Caco-2 (cell line): Measurements from ENCODE around the gene CPB2. TPM values are rescaled to one million over a fixed set of nuclear protein-coding genes. Genes with fewer than 3 reads are reported as not detected.
A peak's percentile ranks its signal among the peaks of the same experiment; 100 is the strongest.

Source experiments
- Bru-seq: library from RNA; stranded (reverse); fragments of 400-500 nt; gene quantifications from one replicate; lab custom pipeline; 2021; lab: Mats Ljungman, UMichigan
- BruChase-seq, 2 experiments: library from RNA; stranded (reverse); fragments of 400-500 nt; gene quantifications; one replicate each; lab custom pipeline; 2021; lab: Mats Ljungman, UMichigan
- BruUV-seq: library from RNA; stranded (reverse); fragments of 400-500 nt; replicated peaks from 2 replicates; lab custom pipeline; 2021; lab: Mats Ljungman, UMichigan
- CTCF ChIA-PET: fragments of 300-600 bp; sonication (Branson Sonifier 250); formaldehyde crosslinking; loops from one replicate; lab custom pipeline; 2022; ENCODE audit warnings: antibody characterized with exemption; lab: Charles Lee
- POLR2A ChIA-PET: fragments of 300-600 bp; sonication (Branson Sonifier 250); formaldehyde crosslinking; loops from one replicate; lab custom pipeline; 2022; ENCODE audit warnings: antibody characterized with exemption; lab: Charles Lee
- DNase-seq, 2 experiments: peaks; one replicate each; pipeline versions ENCODE4 v3.0.0 to v3.0.0-alpha.2; 2020 to 2022
- H3K27me3 ChIP-seq: replicated peaks from 2 replicates; pipeline ENCODE4 v1.6.0; 2011; ENCODE audit warnings: low read length; ENCODE audit not compliant: control insufficient read depth, insufficient read depth
- H3K36me3 ChIP-seq: 2 replicates; pipeline ENCODE4 v1.5.1; 2011; ENCODE audit warnings: low read length; ENCODE audit not compliant: control insufficient read depth, insufficient read depth
- H3K4me1 ChIP-seq: fragments of 250-450 bp; sonication (Bioruptor Pico); 2 replicates; pipeline ENCODE4 v1.5.1; 2020; ENCODE audit warnings: mild to moderate bottlenecking
- H3K4me3 ChIP-seq: 2 replicates; pipeline ENCODE4 v1.5.1; 2011; ENCODE audit warnings: low read depth, mild to moderate bottlenecking, control low read depth, low read length
- H3K9me3 ChIP-seq: fragments of 250-450 bp; sonication (Bioruptor Pico); 2 replicates; pipeline ENCODE4 v1.5.1; 2020; ENCODE audit warnings: mild to moderate bottlenecking, moderate library complexity
- H3K27ac Mint-ChIP-seq: one replicate; pipeline ENCODE4 v1.8.0; 2022; ENCODE audit warnings: mixed read lengths; ENCODE audit not compliant: unreplicated experiment
- H3K27me3 Mint-ChIP-seq: one replicate; pipeline ENCODE4 v1.8.0; 2022; ENCODE audit warnings: mixed read lengths; ENCODE audit not compliant: insufficient read depth, unreplicated experiment
- H3K36me3 Mint-ChIP-seq: one replicate; pipeline ENCODE4 v1.8.0; 2022; ENCODE audit warnings: mild to moderate bottlenecking, mixed read lengths; ENCODE audit not compliant: insufficient read depth, unreplicated experiment
- H3K4me1 Mint-ChIP-seq: one replicate; pipeline ENCODE4 v1.8.0; 2022; ENCODE audit warnings: low read depth, mixed read lengths; ENCODE audit not compliant: unreplicated experiment
- H3K4me3 Mint-ChIP-seq: one replicate; pipeline ENCODE4 v1.8.0; 2022; ENCODE audit warnings: mild to moderate bottlenecking, moderate library complexity, mixed read lengths; ENCODE audit not compliant: unreplicated experiment
- H3K9me3 Mint-ChIP-seq: one replicate; pipeline ENCODE4 v1.8.0; 2022; ENCODE audit warnings: mixed read lengths; ENCODE audit not compliant: unreplicated experiment
- CTCF ChIP-seq, 2 experiments: fragments of 200-600 bp in 1 of 2; IDR thresholded peaks; 1 replicate in 1 of 2; 2 replicates in 1 of 2; pipeline versions ENCODE4 v1.5.1 to v1.8.0; 2011 to 2022; ENCODE audit warnings: antibody characterized with exemption in 1 of 2, control low read depth in 1 of 2, inconsistent platforms in 1 of 2, low read depth in 1 of 2, low read length in 1 of 2, mild to moderate bottlenecking in 1 of 2, moderate library complexity in 1 of 2; ENCODE audit not compliant: insufficient read depth in 1 of 2, severe bottlenecking in 1 of 2, unreplicated experiment in 1 of 2
- intact Hi-C: fragments of 100-400 bp; cut with micrococcal nuclease; formaldehyde crosslinking; loops from one replicate; pipeline ENCODE4 v1.10.0; 2022; ENCODE audit not compliant: unreplicated experiment
- long read RNA-seq: library from polyadenylated mRNA; stranded (forward); transcript quantifications from one replicate; pipeline ENCODE4 v2.0.0, GENCODE V29; 2022
- total RNA-seq: library from RNA; stranded (reverse); gene quantifications from 2 replicates; pipeline ENCODE4 v1.2.3, GENCODE V29; 2022

The CPB2 gene
- total RNA-seq = 0.18 TPM in 1 of 2 replicates, not detected in the other
- Bru-seq, nascent RNA = percentile 5 among the genes with signal in this experiment
- BruChase-seq, experiment 1, labeled RNA remaining after a 2-hour chase = percentile 9 among the genes with signal in this experiment
- BruChase-seq, experiment 2, labeled RNA remaining after a 6-hour chase = percentile 8 among the genes with signal in this experiment
- long read RNA-seq = 0 reads

GRCh38 chr13:46104868-46105267 lies at the start of gene CPB2:
Gene CPB2 (minus strand): TSS chr13:46105033. CDS start chr13:46105009, 24 bp downstream.
- H3K4me3 Mint-ChIP-seq = no peak within 1 kb of the TSS
- CTCF ChIA-PET = no interaction called here
- POLR2A ChIA-PET = no interaction called here
- no TSS peak for BruUV-seq
- H3K27me3 Mint-ChIP-seq = peaks cover 5% of the 10 kb centered on the region
- no peaks in the 10 kb centered on the region for H3K9me3 Mint-ChIP-seq
- Histone ChIP-seq H3K36me3 (no peaks in the 10 kb centered on the region; the same call in 1 of the 2 replicates), H3K9me3 (no peaks in the 10 kb centered on the region), H3K4me3 (no peak within 1 kb of the TSS), H3K4me1 (peaks cover 8% of the 10 kb centered on the region; the same call in 1 of the 2 replicates), H3K27me3 (no peaks in the 10 kb centered on the region)
- DNase-seq = no peak
- no peak for TF ChIP-seq CTCF (IDR thresholded peaks at IDR 0.05; ENCODE audit: insufficient read depth in 1 of 2, low read depth in 1 of 2, low read length in 1 of 2, severe bottlenecking in 1 of 2, unreplicated experiment in 1 of 2)
- intact Hi-C loops = no loop called here
- no peak within 1 kb of the TSS for H3K27ac Mint-ChIP-seq
- H3K4me1 Mint-ChIP-seq = no peaks in the 10 kb centered on the region
- H3K36me3 Mint-ChIP-seq = no peaks in the 10 kb centered on the region

- Histone ChIP-seq H3K27me3 (no peaks in the 10 kb centered on the region), H3K4me1 (no peaks in the 10 kb centered on the region), H3K36me3 (no peaks in the 10 kb centered on the region), H3K4me3 (no peak overlapping the region), H3K9me3 (no peaks in the 10 kb centered on the region)
- no TSS peak for BruUV-seq
- no peaks in the 10 kb centered on the region for H3K27me3 Mint-ChIP-seq
- intact Hi-C loops = no loop called here
- POLR2A ChIA-PET = no interaction called here
- peaks cover 8% of the 10 kb centered on the region for H3K4me1 Mint-ChIP-seq
- no peak overlapping the region for H3K27ac Mint-ChIP-seq
- H3K4me3 Mint-ChIP-seq = no peak overlapping the region
- no peaks in the 10 kb centered on the region for H3K9me3 Mint-ChIP-seq
- CTCF ChIA-PET = interaction anchor here (0.8 kb wide), 1 partner anchor 209 kb away, joined by 3 read pairs; no protein-coding TSS in a partner anchor
- no peak for DNase-seq
- no peak for TF ChIP-seq CTCF (IDR thresholded peaks at IDR 0.05; ENCODE audit: insufficient read depth in 1 of 2, low read depth in 1 of 2, low read length in 1 of 2, severe bottlenecking in 1 of 2, unreplicated experiment in 1 of 2)
- peaks cover 6% of the 10 kb centered on the region for H3K36me3 Mint-ChIP-seq
These were observed 49.4 kb upstream of the CPB2 start for GRCh38 chr13:46154136-46154801.

GRCh38 chr13:46152627-46153328 lies 47.9 kb upstream of the CPB2 start:
- Mint-ChIP-seq H3K27ac (no peak overlapping the region), H3K27me3 (no peaks in the 10 kb centered on the region), H3K4me3 (no peak overlapping the region), H3K9me3 (no peaks in the 10 kb centered on the region), H3K36me3 (no peaks in the 10 kb centered on the region), H3K4me1 (peaks cover 8% of the 10 kb centered on the region)
- Histone ChIP-seq H3K4me1 (no peaks in the 10 kb centered on the region), H3K27me3 (no peaks in the 10 kb centered on the region), H3K36me3 (no peaks in the 10 kb centered on the region), H3K9me3 (no peaks in the 10 kb centered on the region), H3K4me3 (no peak overlapping the region)
- intact Hi-C loops = no loop called here
- ChIA-PET CTCF (no interaction called here), POLR2A (interaction anchor here (0.5 kb wide), 1 partner anchor 30 kb away, joined by 5 read pairs; no protein-coding TSS in a partner anchor)
- DNase-seq = no peak
- TF ChIP-seq CTCF (IDR thresholded peaks at IDR 0.05; ENCODE audit: insufficient read depth in 1 of 2, low read depth in 1 of 2, low read length in 1 of 2, severe bottlenecking in 1 of 2, unreplicated experiment in 1 of 2) = no peak
- BruUV-seq = no TSS peak
